Activated naive CD8-positive, alpha-beta T cell treated with anti-CD3 and anti-CD28 coated beads, Interleukin-2, amount 50 U/mL, for 24 hours (primary cell): ENCODE results near the gene CARD6.
"Not testable (repeated sequence)": the region's sequence is repeated elsewhere in the genome, so short reads cannot be mapped to it uniquely, and the experiment has no call there.

Experiments used
- ATAC-seq: fragments of 150-1000 bp; cut with Tn5 transposase; one replicate; pipeline ENCODE4 v1.10.0; 2021
- DNase-seq: peaks from one replicate; pipeline ENCODE4 v3.0.0; 2021
- H3K27ac Mint-ChIP-seq: one replicate; pipeline ENCODE4 v1.8.0; 2021; ENCODE audit warnings: mild to moderate bottlenecking, mixed read lengths
- H3K27me3 Mint-ChIP-seq: one replicate; pipeline ENCODE4 v1.8.0; 2021; ENCODE audit warnings: mixed read lengths
- H3K36me3 Mint-ChIP-seq: one replicate; pipeline ENCODE4 v1.8.0; 2021; ENCODE audit warnings: low read depth, mixed read lengths
- H3K4me1 Mint-ChIP-seq: one replicate; pipeline ENCODE4 v1.8.0; 2021; ENCODE audit warnings: mixed read lengths
- H3K4me3 Mint-ChIP-seq: one replicate; pipeline ENCODE4 v1.8.0; 2021; ENCODE audit warnings: mild to moderate bottlenecking, moderate library complexity, mixed read lengths
- H3K9me3 Mint-ChIP-seq: one replicate; pipeline ENCODE4 v1.8.0; 2021; ENCODE audit warnings: mixed read lengths

CARD6 gene

DNA sequence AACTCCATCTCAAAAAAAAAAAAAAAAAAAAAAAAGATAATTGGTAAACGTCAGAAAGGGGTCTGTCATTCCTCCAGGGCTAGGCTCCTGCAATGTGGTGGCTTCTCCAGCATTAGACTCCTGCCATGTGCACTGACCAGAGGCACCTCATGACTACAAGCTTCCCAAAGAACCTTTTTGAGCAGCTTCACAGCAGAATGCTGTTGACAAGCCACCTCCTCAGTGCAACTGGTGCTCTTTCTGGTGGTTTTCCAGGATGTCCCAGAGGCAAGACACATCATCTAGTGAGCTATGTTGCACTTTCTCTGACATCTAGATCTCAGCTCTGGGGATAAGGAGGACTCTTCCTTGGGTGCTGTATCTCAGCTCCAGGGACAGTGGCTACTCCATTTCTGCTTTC is 17.7 kb upstream of the CARD6 start:
- Mint-ChIP-seq H3K36me3 (peaks cover 21% of the 10 kb centered on the region), H3K27ac (no peak overlapping the region), H3K27me3 (no peaks in the 10 kb centered on the region), H3K9me3 (no peaks in the 10 kb centered on the region), H3K4me3 (no peak overlapping the region), H3K4me1 (peaks cover 9% of the 10 kb centered on the region)
- DNase-seq (no peak), ATAC-seq (no peak)

DNA sequence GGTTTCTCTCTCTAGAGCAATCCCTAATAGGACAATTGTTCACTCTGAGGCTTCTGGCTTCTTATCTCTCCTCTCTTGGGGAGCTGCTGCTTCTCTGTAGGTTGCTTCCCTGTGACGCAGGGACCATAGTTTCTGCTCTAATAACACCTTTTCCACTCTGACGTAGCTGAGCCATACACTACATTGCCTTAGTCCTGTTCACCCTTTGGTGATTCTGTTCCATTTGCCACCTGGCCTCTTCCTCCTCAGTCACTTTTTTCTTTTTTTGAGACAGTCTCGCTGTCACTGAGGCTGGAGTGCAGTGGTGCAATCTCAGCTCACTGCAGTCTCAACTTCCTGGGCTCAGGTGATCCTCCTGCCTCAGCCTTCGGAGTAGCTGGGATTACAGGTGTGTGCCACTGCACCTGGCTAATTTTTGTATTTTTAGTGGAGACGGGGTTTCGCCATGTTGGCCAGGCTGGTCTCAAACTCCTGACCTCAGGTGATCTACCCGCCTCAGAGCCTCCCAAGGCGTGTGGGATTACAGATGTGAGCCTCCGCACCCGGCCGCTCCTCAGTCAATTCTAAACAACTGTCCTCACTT is 15.6 kb upstream of the CARD6 start:
- H3K27me3 Mint-ChIP-seq, DNase-seq, ATAC-seq, H3K9me3 Mint-ChIP-seq, H3K4me3 Mint-ChIP-seq: not testable (repeated sequence)
- Mint-ChIP-seq H3K27ac (peak overlapping the region; percentile 43), H3K36me3 (peaks cover 42% of the 10 kb centered on the region), H3K4me1 (peaks cover 28% of the 10 kb centered on the region)

DNA sequence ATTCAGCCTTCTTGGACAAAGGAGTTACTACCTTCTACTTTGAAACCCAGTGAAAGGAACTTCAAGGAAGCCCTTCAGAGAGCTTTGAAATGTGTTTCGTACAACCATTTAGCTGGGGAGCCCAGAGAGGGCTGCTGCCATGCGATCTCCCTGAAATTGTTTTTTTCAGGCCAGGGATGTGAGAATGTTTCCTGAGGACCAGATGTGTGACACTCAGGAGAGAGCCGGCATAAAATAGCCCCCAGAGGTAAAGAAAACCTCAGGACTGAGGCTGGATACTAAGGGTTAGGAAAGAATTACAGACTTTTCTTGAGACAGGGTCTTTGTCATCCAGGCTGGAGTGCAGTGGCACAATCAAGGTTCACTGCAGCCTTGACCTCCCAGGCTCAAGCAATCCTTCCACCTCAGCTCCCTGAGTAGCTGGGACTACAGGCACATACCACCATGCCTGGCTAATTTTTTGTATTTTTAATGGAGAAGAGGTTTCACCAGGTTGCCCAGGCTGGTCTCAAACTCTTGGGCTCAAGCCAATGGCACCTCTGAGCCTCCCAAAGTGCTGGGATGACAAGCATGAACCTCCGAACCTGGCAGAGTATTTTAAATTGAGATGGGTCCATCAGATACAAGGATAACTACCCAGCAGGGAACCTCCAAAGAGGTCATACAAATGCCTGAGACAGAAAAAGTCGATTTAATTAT is 14.5 kb upstream of the CARD6 start:
- no peak overlapping the region for H3K4me3 Mint-ChIP-seq
- ATAC-seq (no peak), DNase-seq (no peak)
- no peaks in the 10 kb centered on the region for H3K27me3 Mint-ChIP-seq
- H3K27ac Mint-ChIP-seq = peak overlapping the region; percentile 55
- H3K36me3 Mint-ChIP-seq = peaks cover 53% of the 10 kb centered on the region
- peaks cover 38% of the 10 kb centered on the region for H3K4me1 Mint-ChIP-seq
- no peaks in the 10 kb centered on the region for H3K9me3 Mint-ChIP-seq

DNA sequence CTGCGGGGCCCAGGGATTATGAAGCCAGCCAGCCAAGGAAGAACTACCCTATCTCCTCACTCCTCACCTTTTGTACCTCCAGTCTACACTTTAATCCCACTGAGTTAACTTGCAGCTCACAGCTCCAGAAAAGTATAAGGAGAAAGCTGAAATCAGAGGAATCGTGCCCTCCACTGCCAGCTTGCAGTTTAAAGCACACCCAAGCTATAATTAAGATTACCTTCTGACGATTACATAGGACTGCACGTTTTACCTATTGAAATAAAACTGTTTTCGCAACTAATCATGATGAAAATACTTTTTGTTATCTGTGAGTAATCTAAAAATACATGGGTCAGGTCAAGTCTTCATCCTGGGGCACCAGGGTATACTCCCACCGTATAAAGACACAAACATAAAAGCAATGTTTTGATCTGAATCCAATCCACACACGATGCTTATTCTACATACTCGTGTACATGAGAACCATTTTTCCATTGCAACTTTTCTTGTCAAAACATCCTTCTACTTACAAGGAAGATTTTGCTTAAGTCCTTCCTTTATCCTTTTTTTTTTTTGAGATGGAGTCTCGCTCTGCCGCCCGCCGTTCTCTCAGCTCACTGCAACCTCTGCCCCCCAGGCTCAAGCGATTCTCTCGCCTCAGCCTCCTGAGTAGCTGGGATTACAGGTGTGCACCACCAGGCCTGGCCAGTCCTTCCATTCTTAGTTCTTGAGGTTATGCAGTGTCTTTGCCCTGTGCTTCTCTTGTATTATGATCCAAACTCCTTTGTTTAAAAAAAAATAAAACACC is 13.8 kb upstream of the CARD6 start:
- ATAC-seq (no peak), DNase-seq (no peak)
- H3K4me3 Mint-ChIP-seq = no peak overlapping the region
- H3K9me3 Mint-ChIP-seq = no peaks in the 10 kb centered on the region
- H3K27me3 Mint-ChIP-seq = no peaks in the 10 kb centered on the region
- H3K4me1 Mint-ChIP-seq = peaks cover 46% of the 10 kb centered on the region
- peaks cover 60% of the 10 kb centered on the region for H3K36me3 Mint-ChIP-seq
- peak overlapping the region; percentile 55 for H3K27ac Mint-ChIP-seq

DNA sequence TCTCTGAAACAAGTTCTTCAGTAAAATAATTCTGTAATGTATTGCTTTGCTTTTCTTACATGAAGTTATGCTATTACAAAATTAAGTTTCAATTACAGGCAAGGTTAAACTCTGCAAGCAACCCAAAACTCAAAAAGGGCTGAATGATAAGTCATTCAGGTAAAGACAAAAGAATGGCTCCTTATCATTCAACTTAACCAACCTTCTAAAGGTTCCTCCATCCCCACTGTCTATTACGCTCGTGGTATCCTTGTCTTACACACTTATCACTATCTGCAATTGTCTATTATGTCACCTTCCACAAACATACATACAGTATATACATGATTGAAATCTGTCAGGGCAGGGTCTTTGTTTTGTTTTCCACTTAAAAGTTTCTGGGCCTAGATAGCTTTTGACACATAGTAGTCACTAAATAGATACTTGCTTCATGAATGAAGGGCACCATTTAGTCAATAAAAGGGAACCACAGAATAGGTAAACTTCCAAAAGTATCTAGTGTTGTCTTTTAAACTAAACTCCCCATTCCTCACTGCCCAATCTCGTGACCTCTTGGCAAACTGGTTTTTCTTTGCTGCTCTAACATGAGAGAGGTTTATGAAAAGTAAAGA is 13.0 kb upstream of the CARD6 start:
- no peaks in the 10 kb centered on the region for H3K9me3 Mint-ChIP-seq
- ATAC-seq = no peak
- H3K36me3 Mint-ChIP-seq = peaks cover 68% of the 10 kb centered on the region
- H3K27me3 Mint-ChIP-seq = no peaks in the 10 kb centered on the region
- peaks cover 53% of the 10 kb centered on the region for H3K4me1 Mint-ChIP-seq
- no peak for DNase-seq
- H3K4me3 Mint-ChIP-seq = peak overlapping the region; percentile 1
- H3K27ac Mint-ChIP-seq = peak overlapping the region; percentile 74

DNA sequence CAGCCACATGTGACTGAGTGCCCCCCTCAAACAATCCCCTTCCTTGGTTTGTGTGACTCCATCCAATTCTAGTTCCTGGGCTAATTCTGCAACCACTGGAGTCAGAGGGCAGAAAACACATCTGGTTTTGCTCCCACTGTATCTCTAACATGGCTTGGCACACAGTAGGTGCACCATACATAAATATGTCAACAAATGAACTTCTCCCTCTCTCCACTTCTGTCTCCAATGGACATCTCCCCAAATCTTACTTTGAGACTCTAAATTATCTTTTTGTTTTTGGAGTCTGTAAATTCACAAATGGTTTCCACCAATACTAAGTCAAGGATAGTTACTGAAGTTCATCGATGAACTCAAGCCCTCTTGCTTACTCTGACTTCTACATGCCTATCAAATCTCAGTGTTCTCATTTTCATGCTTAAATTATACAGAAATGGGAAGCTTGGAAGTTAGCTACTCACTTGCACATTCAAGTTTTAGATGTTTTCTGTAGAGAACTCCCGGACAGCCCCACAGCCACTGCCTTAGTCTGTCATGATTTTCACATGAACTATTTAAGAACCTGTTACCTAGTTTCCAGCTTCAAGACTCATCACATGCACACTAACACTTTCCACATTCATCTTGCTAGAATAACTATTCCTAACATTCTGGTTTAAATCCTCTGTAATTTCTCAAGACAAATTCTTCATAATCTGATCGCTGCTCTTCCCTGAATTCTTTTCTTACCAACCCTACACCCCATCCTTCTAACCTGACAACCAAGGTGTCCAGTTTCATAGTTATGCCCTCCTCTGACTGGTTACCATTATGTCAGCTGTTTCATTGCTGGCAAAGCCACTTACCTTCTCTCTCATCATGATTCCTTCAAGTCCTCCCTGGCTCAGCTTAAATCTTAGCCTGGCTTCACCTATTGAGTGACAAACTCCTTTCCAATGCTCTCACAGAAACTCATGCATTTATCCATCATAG is 12.2 kb upstream of the CARD6 start:
- DNase-seq (no peak), ATAC-seq (no peak)
- Mint-ChIP-seq H3K36me3 (peaks cover 76% of the 10 kb centered on the region), H3K4me1 (peaks cover 60% of the 10 kb centered on the region), H3K27ac (peak overlapping the region; percentile 74), H3K4me3 (peak overlapping the region; percentile 99), H3K27me3 (no peaks in the 10 kb centered on the region), H3K9me3 (no peaks in the 10 kb centered on the region)

DNA sequence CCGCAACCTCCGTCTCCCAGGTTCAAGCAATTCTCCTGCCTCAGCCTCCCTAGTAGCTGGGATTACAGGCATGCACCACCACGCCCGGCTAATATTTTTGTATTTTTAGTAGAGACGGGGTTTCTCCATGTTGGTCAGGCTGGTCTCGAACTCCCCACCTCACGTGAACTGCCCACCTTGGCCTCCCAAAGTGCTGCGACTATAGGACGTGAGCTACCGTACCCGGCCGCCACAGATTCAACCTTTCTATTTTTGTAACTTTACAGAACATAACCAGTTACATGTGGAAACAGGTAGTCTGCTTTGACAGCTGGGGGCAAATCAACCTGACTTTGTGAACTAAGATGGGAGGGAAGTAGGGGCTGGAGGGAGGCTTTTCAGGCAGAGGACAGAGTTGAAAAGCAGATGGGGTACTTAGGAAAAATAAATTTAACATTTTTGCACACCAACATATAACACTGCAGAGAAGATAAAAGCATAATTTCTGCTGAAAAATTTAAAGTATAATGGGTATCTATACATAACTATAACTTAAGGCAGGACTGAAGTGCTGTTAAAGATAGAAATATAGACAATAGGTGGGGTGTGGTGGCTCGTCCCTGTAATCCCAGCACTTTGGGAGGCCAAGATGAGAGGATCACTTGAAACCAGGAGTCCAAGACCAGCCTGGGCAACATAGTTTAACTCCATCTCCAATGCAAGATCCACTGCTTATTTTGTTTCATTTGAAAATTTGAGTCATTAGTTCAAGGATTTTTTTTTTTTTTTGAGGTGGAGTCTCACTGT is 11.2 kb upstream of the CARD6 start:
- Mint-ChIP-seq H3K27ac (peak overlapping the region; percentile 100), H3K4me3 (peak overlapping the region; percentile 99), H3K36me3 (peaks cover 86% of the 10 kb centered on the region), H3K9me3 (no peaks in the 10 kb centered on the region), H3K4me1 (peaks cover 62% of the 10 kb centered on the region), H3K27me3 (no peaks in the 10 kb centered on the region)
- DNase-seq (no peak), ATAC-seq (no peak)

DNA sequence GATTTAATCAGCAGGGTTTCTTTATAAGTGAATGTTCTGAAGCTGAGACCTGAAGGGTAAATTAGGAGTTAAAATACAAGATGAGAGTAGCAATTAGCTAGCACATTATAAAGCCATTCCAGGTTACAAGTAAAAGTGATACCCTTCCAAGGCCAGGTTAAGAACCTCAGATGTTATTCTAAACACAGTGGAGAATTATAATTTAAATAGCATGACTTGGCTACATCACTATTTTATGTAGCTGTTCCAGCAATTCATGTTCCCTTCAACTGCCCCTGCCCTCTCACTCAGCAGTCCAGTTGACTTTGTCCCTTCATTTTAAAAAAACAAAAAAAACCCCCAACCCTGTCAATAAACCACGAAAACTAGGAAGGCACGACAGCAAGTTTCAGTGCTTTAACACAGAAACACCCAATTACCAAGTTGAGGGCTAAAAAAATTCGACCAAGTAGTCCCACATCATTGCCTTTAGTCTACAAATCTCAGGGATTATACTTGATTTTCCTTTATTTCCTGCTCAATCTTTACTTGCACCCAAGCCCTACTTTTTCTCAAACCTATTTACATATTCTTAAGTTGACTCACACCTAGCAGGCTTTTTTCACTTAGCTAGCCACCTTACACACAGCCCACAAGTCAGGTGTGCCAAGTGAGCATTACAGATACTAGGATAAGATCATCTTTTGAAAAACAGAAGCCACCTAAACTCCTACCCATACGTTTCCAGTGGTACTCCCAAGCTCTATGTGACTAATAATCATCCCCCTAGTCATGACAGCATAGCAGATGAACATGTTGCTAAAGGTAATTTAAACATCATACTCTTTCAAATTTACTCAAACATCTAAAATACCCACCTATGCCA is 9.6 kb upstream of the CARD6 start:
- ATAC-seq (peak; percentile 57), DNase-seq (no peak)
- Mint-ChIP-seq H3K27me3 (no peaks in the 10 kb centered on the region), H3K9me3 (no peaks in the 10 kb centered on the region), H3K27ac (peak overlapping the region; percentile 100), H3K36me3 (peaks cover 87% of the 10 kb centered on the region), H3K4me3 (peak overlapping the region; percentile 99), H3K4me1 (peaks cover 72% of the 10 kb centered on the region)

DNA sequence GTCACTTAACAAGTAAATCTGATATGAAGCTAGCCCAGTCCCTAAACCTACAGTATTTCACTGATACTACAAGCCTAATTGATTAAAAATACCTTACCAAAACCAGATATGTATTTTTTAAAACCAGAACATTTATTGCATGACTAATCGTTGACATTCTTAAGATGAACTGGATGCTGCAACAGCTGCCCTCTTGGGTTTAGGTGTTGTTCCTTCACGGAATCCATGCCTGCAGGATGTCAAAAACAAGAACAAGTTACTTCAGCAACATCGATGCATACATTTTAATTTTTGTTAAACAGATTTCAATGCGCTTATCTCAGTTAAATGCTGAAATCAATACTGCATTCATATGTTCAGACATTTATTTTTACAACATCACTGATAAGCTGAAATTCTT is 8.8 kb upstream of the CARD6 start:
- peak overlapping the region; percentile 100 for H3K27ac Mint-ChIP-seq
- DNase-seq (no peak), ATAC-seq (no peak)
- H3K27me3 Mint-ChIP-seq = no peaks in the 10 kb centered on the region
- no peaks in the 10 kb centered on the region for H3K9me3 Mint-ChIP-seq
- peak overlapping the region; percentile 99 for H3K4me3 Mint-ChIP-seq
- H3K36me3 Mint-ChIP-seq = peaks cover 80% of the 10 kb centered on the region
- peaks cover 72% of the 10 kb centered on the region for H3K4me1 Mint-ChIP-seq

DNA sequence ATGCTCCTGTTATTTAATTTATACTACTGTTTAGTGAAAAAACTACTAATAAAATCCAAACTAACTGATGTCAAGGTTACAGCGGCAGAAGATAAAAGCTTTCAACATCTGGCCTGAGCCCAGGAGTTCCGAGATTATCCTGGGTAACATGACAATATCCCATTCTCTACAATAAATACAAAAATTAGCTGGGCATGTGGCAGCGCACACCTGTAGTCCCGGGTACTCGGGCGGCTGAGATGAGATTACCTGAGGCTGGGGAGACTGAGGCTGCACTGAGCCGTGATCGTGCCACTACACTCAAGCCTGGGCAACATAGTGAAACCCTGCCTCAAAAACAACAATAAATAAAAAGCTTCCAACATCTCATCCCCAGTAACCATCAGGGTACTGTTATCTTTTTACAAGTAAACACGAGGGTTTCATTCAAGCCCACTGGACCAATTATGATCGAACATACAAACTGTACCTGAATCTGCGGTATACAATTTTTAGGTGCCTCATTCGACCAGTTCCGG is 7.4 kb upstream of the CARD6 start:
- H3K27ac Mint-ChIP-seq = peak overlapping the region; percentile 100
- peaks cover 66% of the 10 kb centered on the region for H3K36me3 Mint-ChIP-seq
- DNase-seq = no peak
- peak overlapping the region; percentile 99 for H3K4me3 Mint-ChIP-seq
- no peak for ATAC-seq
- H3K4me1 Mint-ChIP-seq = peaks cover 64% of the 10 kb centered on the region
- H3K27me3 Mint-ChIP-seq = no peaks in the 10 kb centered on the region
- H3K9me3 Mint-ChIP-seq = no peaks in the 10 kb centered on the region

DNA sequence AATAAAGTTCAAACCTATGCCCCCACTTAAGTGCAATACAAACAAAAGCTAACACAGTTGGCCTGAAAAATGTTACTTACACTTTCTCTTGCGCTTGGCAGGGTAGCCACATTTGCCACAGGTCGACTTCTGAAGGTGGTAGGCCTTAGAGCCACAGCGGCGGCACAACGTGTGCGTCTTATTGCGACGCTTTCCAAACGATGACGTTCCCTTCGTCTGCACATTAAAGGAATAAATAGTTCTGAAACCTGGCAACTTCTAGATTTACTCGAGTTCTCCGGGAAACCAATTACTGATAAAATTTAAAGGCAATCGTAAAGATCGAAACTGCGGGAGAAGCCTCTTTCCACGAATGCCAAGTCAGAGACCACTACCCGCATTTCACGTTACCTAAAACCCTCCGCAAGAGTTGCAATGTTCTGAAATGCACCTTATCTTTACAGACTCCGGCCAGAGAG is 6.7 kb upstream of the CARD6 start:
- no peak for ATAC-seq
- H3K27ac Mint-ChIP-seq = peak overlapping the region; percentile 100
- DNase-seq = peak; percentile 29
- peaks cover 58% of the 10 kb centered on the region for H3K4me1 Mint-ChIP-seq
- peaks cover 60% of the 10 kb centered on the region for H3K36me3 Mint-ChIP-seq
- no peaks in the 10 kb centered on the region for H3K27me3 Mint-ChIP-seq
- no peaks in the 10 kb centered on the region for H3K9me3 Mint-ChIP-seq
- peak overlapping the region; percentile 99 for H3K4me3 Mint-ChIP-seq
